Measurements from ENCODE around the gene PPM1A. TPM values are rescaled to one million over a fixed set of nuclear protein-coding genes. Genes with fewer than 3 reads are reported as not detected.

The PPM1A gene
- total and polyA plus RNA-seq, 2 donors (not counting 1 experiment from before 2014, with no cell fraction given) = 15.5 to 59.0 TPM

DNA sequence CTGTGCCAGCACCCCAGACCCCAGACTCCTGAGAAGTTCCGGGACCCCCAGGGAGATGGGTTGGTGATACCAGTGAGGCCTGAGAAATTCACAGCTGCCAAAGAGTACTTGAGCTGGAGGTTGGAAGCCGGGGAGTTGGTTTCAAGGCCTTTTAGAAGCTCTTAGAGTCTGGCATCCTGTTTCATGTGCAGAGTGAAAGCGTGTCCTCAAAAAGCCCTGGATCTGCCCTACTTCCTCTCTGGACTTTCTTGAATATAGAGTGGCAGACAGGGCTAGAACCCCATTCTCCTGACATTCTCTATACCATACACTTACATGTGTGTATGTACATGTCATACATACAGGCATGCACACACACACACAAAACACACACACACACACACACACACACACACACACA lies 31.3 kb upstream of the PPM1A start:
- no peaks in the 10 kb centered on the region for H3K79me2 ChIP-seq (ENCODE audit: control insufficient read depth, insufficient read depth, low read length)
- no peak overlapping the region for H2AFZ ChIP-seq (ENCODE audit: insufficient read depth, low read depth, low read length, poor library complexity, severe bottlenecking)
- no peak overlapping the region for H3K4me3 ChIP-seq (ENCODE audit: control extremely low read depth in 1 of 5, extremely low read depth in 1 of 5, insufficient read depth in 1 of 5, low read depth in 2 of 5, low read length in 4 of 5)
- H3K4me3 Mint-ChIP-seq = no peak overlapping the region
- ATAC-seq (ENCODE audit: low read depth) (no peak), DNase-seq (no peak)
- ChIA-PET POLR2A (no interaction called here), CTCF (no interaction called here)
- no peak for TF ChIP-seq EZH2 (IDR thresholded peaks at IDR 0.05; ENCODE audit: borderline replicate concordance, insufficient read depth, low read depth, low read length, poor library complexity, severe bottlenecking)
- TF ChIP-seq, protein P1, sequence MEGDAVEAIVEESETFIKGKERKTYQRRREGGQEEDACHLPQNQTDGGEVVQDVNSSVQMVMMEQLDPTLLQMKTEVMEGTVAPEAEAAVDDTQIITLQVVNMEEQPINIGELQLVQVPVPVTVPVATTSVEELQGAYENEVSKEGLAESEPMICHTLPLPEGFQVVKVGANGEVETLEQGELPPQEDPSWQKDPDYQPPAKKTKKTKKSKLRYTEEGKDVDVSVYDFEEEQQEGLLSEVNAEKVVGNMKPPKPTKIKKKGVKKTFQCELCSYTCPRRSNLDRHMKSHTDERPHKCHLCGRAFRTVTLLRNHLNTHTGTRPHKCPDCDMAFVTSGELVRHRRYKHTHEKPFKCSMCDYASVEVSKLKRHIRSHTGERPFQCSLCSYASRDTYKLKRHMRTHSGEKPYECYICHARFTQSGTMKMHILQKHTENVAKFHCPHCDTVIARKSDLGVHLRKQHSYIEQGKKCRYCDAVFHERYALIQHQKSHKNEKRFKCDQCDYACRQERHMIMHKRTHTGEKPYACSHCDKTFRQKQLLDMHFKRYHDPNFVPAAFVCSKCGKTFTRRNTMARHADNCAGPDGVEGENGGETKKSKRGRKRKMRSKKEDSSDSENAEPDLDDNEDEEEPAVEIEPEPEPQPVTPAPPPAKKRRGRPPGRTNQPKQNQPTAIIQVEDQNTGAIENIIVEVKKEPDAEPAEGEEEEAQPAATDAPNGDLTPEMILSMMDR (IDR thresholded peaks at IDR 0.05) = no peak
- no peak overlapping the region for H3K4me2 ChIP-seq (replicated peaks; ENCODE audit: low read depth, low read length, poor library complexity, severe bottlenecking)
- H3K27me3 Mint-ChIP-seq = no peaks in the 10 kb centered on the region
- H3K27me3 ChIP-seq (replicated peaks in 1 of 4; ENCODE audit: control extremely low read depth in 1 of 4, control insufficient read depth in 3 of 4, insufficient read depth in 4 of 4, low read length in 3 of 4) = peaks cover 0 to 4% (median 0%) of the 10 kb centered on the region in 4 experiments
- H3K27ac Mint-ChIP-seq = no peak overlapping the region
- no peaks in the 10 kb centered on the region for H3K9me3 Mint-ChIP-seq (ENCODE audit: insufficient read depth)
- peaks cover 4% of the 10 kb centered on the region for H3K4me1 Mint-ChIP-seq
- H4K20me1 ChIP-seq (ENCODE audit: control insufficient read depth, insufficient read depth, low read length, poor library complexity, severe bottlenecking) = no peaks in the 10 kb centered on the region
- no peak overlapping the region for H3K9ac ChIP-seq (ENCODE audit: low read length)
- H3K4me1 ChIP-seq (ENCODE audit: control insufficient read depth in 2 of 2, insufficient read depth in 2 of 2, low read length in 2 of 2) = no peaks in the 10 kb centered on the region
- intact Hi-C loops (cut with micrococcal nuclease) = no loop called here
- H3K9me3 ChIP-seq (ENCODE audit: control extremely low read depth in 1 of 3, control insufficient read depth in 2 of 3, insufficient read depth in 1 of 3, low read length in 2 of 3) = no peaks in the 10 kb centered on the region
- no peaks in the 10 kb centered on the region for H3K36me3 ChIP-seq (replicated peaks in 1 of 2; ENCODE audit: control extremely low read depth in 1 of 2, control insufficient read depth in 1 of 2, extremely low read depth in 1 of 2, insufficient read depth in 2 of 2, low read length in 1 of 2)
- no peak overlapping the region for H3K27ac ChIP-seq (ENCODE audit: low read length in 2 of 2)
- 94% methylated on average over 2 of the region's 3 CpGs for WGBS (ENCODE audit: insufficient coverage)

DNA sequence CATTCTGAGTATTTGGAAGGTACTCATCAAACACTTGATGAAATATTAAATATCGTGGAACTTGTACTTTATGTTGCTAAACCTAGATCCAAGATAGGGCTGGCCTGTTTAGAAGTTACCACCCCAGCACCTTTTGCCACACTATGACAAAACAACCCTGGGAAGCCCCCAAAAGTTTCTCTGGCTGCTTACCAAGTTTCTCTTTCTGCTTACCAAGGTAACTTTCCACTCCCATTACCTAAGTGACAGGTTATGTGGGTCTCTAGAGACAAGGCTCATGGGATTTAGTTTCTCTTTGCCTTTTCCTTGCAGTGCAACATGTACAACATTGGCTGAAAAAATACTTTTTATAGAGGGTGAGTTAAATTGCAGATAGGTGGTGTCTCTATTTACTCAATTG lies 28.9 kb upstream of the PPM1A start:
- H3K9ac ChIP-seq (ENCODE audit: low read length) = no peak overlapping the region
- intact Hi-C loops (cut with micrococcal nuclease) = no loop called here
- Mint-ChIP-seq H3K4me1 (no peaks in the 10 kb centered on the region), H3K27ac (no peak overlapping the region), H3K4me3 (no peak overlapping the region), H3K9me3 (ENCODE audit: insufficient read depth) (no peaks in the 10 kb centered on the region), H3K27me3 (no peaks in the 10 kb centered on the region)
- TF ChIP-seq, protein P1 (IDR thresholded peaks at IDR 0.05) = no peak
- CTCF ChIA-PET = no interaction called here
- H3K4me1 ChIP-seq (ENCODE audit: control insufficient read depth in 2 of 2, insufficient read depth in 2 of 2, low read length in 2 of 2) = no peaks in the 10 kb centered on the region
- H3K4me2 ChIP-seq (replicated peaks; ENCODE audit: low read depth, low read length, poor library complexity, severe bottlenecking) = no peak overlapping the region
- POLR2A ChIA-PET = no interaction called here
- H3K9me3 ChIP-seq (ENCODE audit: control extremely low read depth in 1 of 3, control insufficient read depth in 2 of 3, insufficient read depth in 1 of 3, low read length in 2 of 3) = no peaks in the 10 kb centered on the region
- no peak overlapping the region for H2AFZ ChIP-seq (ENCODE audit: insufficient read depth, low read depth, low read length, poor library complexity, severe bottlenecking)
- no peak overlapping the region for H3K27ac ChIP-seq (ENCODE audit: low read length in 2 of 2)
- H3K36me3 ChIP-seq (replicated peaks in 1 of 2; ENCODE audit: control extremely low read depth in 1 of 2, control insufficient read depth in 1 of 2, extremely low read depth in 1 of 2, insufficient read depth in 2 of 2, low read length in 1 of 2) = no peaks in the 10 kb centered on the region
- H3K79me2 ChIP-seq (ENCODE audit: control insufficient read depth, insufficient read depth, low read length) = no peaks in the 10 kb centered on the region
- WGBS (ENCODE audit: insufficient coverage) = no CpG with 5 or more reads among the region's 1 CpG
- H4K20me1 ChIP-seq (ENCODE audit: control insufficient read depth, insufficient read depth, low read length, poor library complexity, severe bottlenecking) = no peaks in the 10 kb centered on the region
- no peak for DNase-seq
- no peaks in the 10 kb centered on the region for H3K27me3 ChIP-seq (replicated peaks in 1 of 4; ENCODE audit: control extremely low read depth in 1 of 4, control insufficient read depth in 3 of 4, insufficient read depth in 4 of 4, low read length in 3 of 4)
- no peak for ATAC-seq (ENCODE audit: low read depth)
- H3K4me3 ChIP-seq (ENCODE audit: control extremely low read depth in 1 of 5, extremely low read depth in 1 of 5, insufficient read depth in 1 of 5, low read depth in 2 of 5, low read length in 4 of 5) = no peak overlapping the region

Measured in B cell (primary cell).